Cardiac fibroblast (primary cell): Measurements from ENCODE around the gene POLR1E.

Experiments
- DNase-seq, 2 donors: peaks; one replicate each; pipeline versions ENCODE4 v3.0.0 to v3.0.0-alpha.2; 2010; ENCODE audit warnings: low read depth in 2 of 2
- H3K4me3 ChIP-seq, 2 donors: replicated peaks in 1 of 2; 1 replicate in 1 of 2; 2 replicates in 1 of 2; pipeline ENCODE4 v1.5.1; 2011; ENCODE audit warnings: low read depth in 2 of 2, low read length in 2 of 2, mild to moderate bottlenecking in 2 of 2, moderate library complexity in 1 of 2
- TF ChIP-seq, protein P1 (sequence below): IDR thresholded peaks from one replicate; pipeline ENCODE4 v1.5.1; 2011; ENCODE audit warnings: low read depth, mild to moderate bottlenecking, low read length, inconsistent platforms

POLR1E gene

DNA sequence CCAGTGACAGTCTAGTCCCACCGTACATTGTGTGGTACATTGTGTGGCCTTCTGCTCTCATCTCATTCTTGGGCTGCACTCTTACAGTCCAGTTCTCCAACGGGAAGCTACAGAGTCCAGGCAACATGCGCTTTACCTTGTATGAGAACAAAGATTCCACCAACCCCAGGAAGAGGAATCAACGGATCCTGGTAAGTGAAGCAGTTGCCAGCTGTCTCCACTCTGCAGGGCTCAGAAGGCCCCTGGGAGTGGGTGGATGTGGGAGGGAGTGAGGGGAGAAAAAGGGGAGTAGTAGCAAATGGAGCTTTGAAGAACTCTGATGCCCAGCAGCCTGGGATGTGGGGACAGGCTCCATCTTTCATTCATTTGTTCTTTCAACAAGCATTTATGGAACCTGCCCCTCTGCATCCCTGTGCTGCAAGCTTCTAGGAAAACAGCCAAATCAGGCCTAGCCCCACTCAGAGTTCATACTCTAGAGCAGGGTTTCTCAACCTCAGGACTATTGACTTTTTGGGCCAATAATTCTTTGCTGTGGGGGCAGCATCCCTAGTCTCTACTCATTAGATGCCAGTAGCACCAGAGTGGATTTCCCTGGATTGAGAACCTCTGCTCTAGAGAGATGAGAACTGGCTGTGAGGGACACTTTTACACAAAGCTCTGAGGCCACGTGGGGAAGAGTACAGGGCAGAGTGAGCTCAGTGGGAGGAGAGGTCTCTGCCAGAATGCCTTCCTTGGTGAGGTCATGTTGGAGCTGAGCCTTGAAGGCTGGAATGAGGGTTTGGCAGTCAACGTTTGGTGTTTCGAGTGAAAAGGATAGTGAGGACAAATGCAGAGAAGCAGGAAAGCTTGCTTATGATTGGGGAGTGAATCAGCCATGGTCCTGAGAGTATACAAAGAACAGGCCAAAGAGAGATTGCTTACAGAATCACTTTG, 1.1 kb downstream of the POLR1E start:
- peak; percentile 94 to 96 for DNase-seq

DNA sequence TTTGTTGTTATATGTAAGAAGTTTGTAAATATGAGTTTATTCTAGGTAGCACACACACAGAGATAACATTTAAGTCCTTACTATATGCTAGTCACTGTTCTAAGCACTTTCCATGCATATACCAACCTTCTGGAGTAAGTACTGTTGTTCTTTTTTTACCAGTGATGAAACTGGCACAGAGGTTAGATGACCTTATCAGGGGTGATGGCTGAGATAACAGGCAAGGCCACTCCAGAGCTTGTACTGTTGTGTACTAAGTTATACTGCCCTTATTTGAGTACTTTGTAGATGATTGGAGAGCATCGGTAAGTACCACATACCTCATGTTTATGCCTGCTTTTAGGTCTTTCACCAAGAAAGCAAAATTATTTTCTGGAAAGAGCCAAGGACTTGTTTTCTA, 6.2 kb downstream of the POLR1E start:
- no peak overlapping the region for H3K4me3 ChIP-seq
- TF ChIP-seq, protein P1, sequence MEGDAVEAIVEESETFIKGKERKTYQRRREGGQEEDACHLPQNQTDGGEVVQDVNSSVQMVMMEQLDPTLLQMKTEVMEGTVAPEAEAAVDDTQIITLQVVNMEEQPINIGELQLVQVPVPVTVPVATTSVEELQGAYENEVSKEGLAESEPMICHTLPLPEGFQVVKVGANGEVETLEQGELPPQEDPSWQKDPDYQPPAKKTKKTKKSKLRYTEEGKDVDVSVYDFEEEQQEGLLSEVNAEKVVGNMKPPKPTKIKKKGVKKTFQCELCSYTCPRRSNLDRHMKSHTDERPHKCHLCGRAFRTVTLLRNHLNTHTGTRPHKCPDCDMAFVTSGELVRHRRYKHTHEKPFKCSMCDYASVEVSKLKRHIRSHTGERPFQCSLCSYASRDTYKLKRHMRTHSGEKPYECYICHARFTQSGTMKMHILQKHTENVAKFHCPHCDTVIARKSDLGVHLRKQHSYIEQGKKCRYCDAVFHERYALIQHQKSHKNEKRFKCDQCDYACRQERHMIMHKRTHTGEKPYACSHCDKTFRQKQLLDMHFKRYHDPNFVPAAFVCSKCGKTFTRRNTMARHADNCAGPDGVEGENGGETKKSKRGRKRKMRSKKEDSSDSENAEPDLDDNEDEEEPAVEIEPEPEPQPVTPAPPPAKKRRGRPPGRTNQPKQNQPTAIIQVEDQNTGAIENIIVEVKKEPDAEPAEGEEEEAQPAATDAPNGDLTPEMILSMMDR: no peak
- DNase-seq: no peak

More for the DNA sequence above, 1.1 kb downstream of the POLR1E start:
- TF ChIP-seq, protein P1: no peak
- H3K4me3 ChIP-seq: peak overlapping the region; percentile 81 to 85

DNA sequence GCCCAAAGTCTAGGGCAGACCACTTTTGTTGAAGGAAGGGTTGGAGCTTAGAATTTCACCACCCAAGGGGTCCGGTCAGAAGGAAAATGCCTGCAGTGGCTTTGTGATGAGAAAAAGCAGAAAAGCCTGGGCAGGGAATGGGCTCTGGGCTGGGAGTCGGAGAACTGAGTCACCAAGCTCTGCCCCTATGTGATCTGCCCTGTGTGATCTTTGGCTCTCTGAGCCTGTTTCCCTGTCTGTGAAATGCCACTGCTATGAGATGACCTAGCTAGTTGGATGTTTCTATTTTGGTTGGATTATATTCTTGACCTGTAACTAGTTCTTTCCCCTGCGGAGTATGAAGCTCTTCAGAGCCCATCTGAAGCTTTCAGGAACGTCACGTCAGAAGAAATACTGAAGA, 9.8 kb downstream of the POLR1E start:
- TF ChIP-seq, protein P1: no peak
- H3K4me3 ChIP-seq: no peak overlapping the region
- no peak for DNase-seq

DNA sequence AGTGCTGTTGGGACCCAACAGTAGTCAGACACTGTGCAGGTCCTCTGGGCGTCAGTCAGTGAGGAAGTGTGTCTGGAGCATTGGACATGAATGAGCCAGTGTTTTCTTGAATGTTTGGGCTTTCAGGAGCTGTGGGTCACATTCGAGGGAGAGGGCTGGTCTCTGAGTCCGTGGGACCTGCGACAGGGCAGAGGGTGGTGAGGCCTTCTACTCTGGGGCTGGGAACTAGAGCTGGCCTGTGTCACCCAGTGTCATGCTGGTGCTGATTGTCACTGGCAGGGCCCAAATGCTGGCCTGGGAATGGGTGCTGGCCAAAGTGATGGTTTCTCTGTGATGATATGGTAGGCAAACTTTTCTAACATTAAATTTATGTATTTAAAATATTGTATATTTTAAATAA, 10.3 kb downstream of the POLR1E start:
- TF ChIP-seq, protein P1: no peak
- no peak overlapping the region for H3K4me3 ChIP-seq
- no peak for DNase-seq

DNA sequence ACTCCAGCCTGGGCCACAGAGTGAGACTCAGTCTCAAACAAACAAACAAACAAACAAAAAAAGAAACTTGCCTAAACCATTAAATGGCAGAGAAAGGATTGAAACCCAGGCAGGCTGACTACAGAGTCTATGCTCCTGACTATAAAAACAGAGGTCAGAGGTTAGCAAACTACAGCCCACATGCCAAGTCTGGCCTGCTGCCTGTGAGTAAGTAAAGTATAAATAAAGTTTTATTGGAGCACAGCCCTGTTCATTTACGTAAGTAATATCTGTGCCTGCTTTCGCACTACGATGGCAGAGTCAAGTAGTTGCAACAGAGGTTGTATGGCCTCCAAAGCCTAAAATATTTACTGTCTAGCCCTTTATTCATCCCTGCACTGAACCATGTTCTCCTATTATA, 11.6 kb downstream of the POLR1E start:
- DNase-seq: no peak
- TF ChIP-seq, protein P1: no peak

DNA sequence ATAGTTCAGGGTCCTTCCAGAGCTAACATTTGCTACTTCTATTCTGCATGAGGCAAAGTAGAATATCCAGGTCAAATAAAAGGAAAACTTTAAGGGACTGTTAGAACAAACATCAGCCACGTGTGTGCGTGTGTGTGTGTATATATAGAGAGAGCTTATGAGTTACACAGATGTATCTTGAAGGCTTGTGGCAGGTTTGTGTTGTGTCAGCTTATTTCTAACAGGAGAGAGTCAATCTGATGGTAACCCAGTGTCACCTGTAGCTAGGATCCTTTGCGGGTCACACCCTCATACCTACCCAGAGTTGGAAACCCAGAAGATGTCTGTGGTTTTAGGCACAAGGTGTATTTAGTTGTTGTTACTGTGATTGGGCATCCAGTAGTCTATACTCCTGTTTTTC, 12.7 kb downstream of the POLR1E start:
- no peak for DNase-seq
- no peak overlapping the region for H3K4me3 ChIP-seq
- TF ChIP-seq, protein P1: no peak

More for the DNA sequence above, 11.6 kb downstream of the POLR1E start:
- H3K4me3 ChIP-seq: no peak overlapping the region
